ENCODE measurements around the gene PTGIR.

Gene PTGIR

DNA sequence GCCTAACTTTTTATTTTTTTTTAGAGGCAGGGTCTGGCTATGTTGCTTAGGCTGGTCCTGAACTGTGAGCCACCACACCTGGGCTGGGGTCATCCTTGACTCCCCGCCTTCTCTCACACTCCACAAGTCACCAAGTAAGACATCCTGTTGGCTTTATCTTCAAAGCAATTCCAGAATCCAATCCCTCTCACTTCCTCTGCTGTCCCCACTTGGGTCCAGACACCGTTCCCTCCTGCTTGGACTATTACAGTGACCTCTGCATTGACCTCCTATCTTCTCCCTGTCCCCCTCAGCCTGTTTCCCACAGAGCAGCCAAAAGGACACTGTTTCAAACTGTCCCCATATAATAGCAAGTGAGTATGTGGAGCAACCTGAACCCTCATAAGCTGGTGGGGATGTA, 15.8 kb upstream of the PTGIR start:
- no peak for FAIRE-seq
- TF ChIP-seq POLR2AphosphoS5 (IDR thresholded peaks at IDR 0.05; ENCODE audit: low read depth, low read length) = no peak
- no peak for TF ChIP-seq TAF1 (IDR thresholded peaks at IDR 0.05; ENCODE audit: low read depth, low read length)
- no peak for TF ChIP-seq SPI1 (IDR thresholded peaks at IDR 0.05; ENCODE audit: low read depth, low read length)
- TF ChIP-seq PAX5 (IDR thresholded peaks at IDR 0.05; ENCODE audit: insufficient read depth, low read length, severe bottlenecking) = no peak
- TF ChIP-seq POLR2A (IDR thresholded peaks at IDR 0.05; ENCODE audit: low read depth, low read length) = no peak
- no peak for TF ChIP-seq POU2F2 (IDR thresholded peaks at IDR 0.05; ENCODE audit: low read depth, low read length)
- no peak for DNase-seq (ENCODE audit: insufficient read length, low spot score)

- TF ChIP-seq SPI1 (IDR thresholded peaks at IDR 0.05; ENCODE audit: low read depth, low read length) (no peak), TAF1 (IDR thresholded peaks at IDR 0.05; ENCODE audit: low read depth, low read length) (no peak), POLR2AphosphoS5 (IDR thresholded peaks at IDR 0.05; ENCODE audit: low read depth, low read length) (no peak), POLR2A (IDR thresholded peaks at IDR 0.05; ENCODE audit: low read depth, low read length) (no peak), POU2F2 (IDR thresholded peaks at IDR 0.05; ENCODE audit: low read depth, low read length) (no peak)
- FAIRE-seq (peak; percentile 88), DNase-seq (ENCODE audit: insufficient read length, low spot score) (no peak)
Observed at GRCh38 chr19:46639358-46640182, 14.7 kb upstream of the PTGIR start.

- DNase-seq (ENCODE audit: insufficient read length, low spot score) (no peak), FAIRE-seq (peak; percentile 45)
- TF ChIP-seq PAX5 (IDR thresholded peaks at IDR 0.05; ENCODE audit: insufficient read depth, low read length, severe bottlenecking) (no peak), SPI1 (IDR thresholded peaks at IDR 0.05; ENCODE audit: low read depth, low read length) (no peak), POLR2AphosphoS5 (IDR thresholded peaks at IDR 0.05; ENCODE audit: low read depth, low read length) (no peak), TAF1 (IDR thresholded peaks at IDR 0.05; ENCODE audit: low read depth, low read length) (no peak), POU2F2 (IDR thresholded peaks at IDR 0.05; ENCODE audit: low read depth, low read length) (no peak), POLR2A (IDR thresholded peaks at IDR 0.05; ENCODE audit: low read depth, low read length) (no peak)
Observed at GRCh38 chr19:46637224-46637623, 12.3 kb upstream of the PTGIR start.

DNA sequence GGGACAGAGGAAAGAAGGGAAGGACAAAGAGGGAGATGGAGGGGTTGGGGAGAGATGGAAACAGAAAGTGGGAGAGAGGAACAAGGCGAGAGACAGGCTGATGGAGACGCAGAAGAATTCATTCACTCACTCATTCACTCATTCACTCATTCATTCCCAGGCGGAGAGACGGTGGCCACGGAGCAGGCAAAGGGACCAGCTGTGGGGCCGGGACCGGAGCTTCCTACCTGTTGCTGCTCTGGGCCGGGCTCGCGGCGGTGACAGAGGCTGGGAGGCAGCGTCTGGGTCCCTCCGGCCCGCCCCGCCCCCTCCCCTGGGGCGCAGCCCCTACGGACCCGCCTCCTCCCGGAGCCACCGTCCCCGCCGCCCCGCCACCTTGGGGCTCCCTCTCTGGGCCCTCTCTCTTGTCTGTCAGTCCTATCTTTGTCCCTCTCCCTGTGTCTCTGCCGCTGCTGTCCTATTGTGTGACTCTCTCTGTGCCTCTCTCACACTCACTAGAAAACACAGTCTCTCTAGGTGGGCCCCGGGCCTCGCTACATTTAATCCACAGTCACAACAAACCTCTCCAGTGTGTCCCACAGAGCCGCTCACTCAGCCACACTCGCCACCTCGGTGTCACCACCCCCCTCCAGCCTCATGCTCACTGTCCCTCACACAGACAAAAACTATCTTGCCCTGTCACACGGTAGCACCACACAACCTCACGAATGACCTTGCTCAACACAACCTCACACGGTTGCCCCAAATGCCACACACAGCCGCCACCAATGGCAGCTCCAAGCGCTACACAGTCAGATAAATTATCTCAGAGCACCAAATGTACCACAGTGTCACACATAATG, 11.3 kb upstream of the PTGIR start, which contains the start of gene GNG8:
Gene GNG8, minus strand, starts transcription at position 283 of the 842 bp plus-strand sequence. CDS start 1,520 bp downstream, outside the sequence.
- TF ChIP-seq POLR2A (IDR thresholded peaks at IDR 0.05; ENCODE audit: low read depth, low read length) (no peak), POLR2AphosphoS5 (IDR thresholded peaks at IDR 0.05; ENCODE audit: low read depth, low read length) (no peak), TAF1 (IDR thresholded peaks at IDR 0.05; ENCODE audit: low read depth, low read length) (no peak), PAX5 (IDR thresholded peaks at IDR 0.05; ENCODE audit: insufficient read depth, low read length, severe bottlenecking) (no peak), SPI1 (IDR thresholded peaks at IDR 0.05; ENCODE audit: low read depth, low read length) (no peak), POU2F2 (IDR thresholded peaks at IDR 0.05; ENCODE audit: low read depth, low read length) (no peak)
- FAIRE-seq = peak; percentile 20
- no peak for DNase-seq (ENCODE audit: insufficient read length, low spot score)

- FAIRE-seq (no peak), DNase-seq (ENCODE audit: insufficient read length, low spot score) (no peak)
- TF ChIP-seq POU2F2 (IDR thresholded peaks at IDR 0.05; ENCODE audit: low read depth, low read length) = no peak
- TF ChIP-seq POLR2AphosphoS5 (IDR thresholded peaks at IDR 0.05; ENCODE audit: low read depth, low read length) = no peak
- TF ChIP-seq TAF1 (IDR thresholded peaks at IDR 0.05; ENCODE audit: low read depth, low read length) = no peak
- TF ChIP-seq SPI1 (IDR thresholded peaks at IDR 0.05; ENCODE audit: low read depth, low read length) = no peak
- no peak for TF ChIP-seq PAX5 (IDR thresholded peaks at IDR 0.05; ENCODE audit: insufficient read depth, low read length, severe bottlenecking)
- TF ChIP-seq POLR2A (IDR thresholded peaks at IDR 0.05; ENCODE audit: low read depth, low read length) = no peak
Observed at GRCh38 chr19:46634656-46635218, 9.8 kb upstream of the PTGIR start.

DNA sequence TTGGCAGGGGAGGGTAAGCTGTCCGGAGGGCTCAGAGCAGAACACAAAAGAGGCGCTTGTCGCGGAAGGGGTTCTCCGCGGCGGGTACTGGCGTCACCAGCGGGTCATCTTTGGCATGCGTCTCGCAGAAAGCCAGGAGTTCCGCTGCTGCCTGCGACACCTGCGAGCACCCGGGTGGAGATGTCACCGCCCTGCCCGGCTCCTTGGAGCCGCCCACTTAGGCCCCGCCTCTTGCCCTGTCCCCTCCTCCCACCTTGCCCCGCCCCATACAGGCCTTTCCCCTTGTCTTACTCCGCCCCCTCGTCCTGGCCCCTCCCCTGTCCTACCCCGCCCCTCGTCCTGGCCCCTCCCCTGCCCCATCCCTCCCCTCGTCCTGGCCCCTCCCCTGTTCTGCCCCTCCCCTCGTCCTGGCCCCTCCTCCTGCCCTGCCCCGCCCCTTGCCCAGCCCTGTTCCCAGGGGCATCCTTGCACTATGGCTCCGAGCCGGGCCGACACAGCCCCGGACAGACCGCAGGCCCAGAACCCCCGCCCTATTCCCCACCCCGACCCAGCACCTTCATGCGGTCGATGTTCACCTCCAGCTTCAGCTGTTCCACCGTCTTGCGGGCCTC, 9.3 kb upstream of the PTGIR start:
- FAIRE-seq = peak; percentile 97
- DNase-seq (ENCODE audit: insufficient read length, low spot score) = peak; percentile 89
- TF ChIP-seq POU2F2 (IDR thresholded peaks at IDR 0.05; ENCODE audit: low read depth, low read length) (no peak), TAF1 (IDR thresholded peaks at IDR 0.05; ENCODE audit: low read depth, low read length) (no peak), SPI1 (IDR thresholded peaks at IDR 0.05; ENCODE audit: low read depth, low read length) (no peak), POLR2A (IDR thresholded peaks at IDR 0.05; ENCODE audit: low read depth, low read length) (no peak), POLR2AphosphoS5 (IDR thresholded peaks at IDR 0.05; ENCODE audit: low read depth, low read length) (no peak), PAX5 (IDR thresholded peaks at IDR 0.05; ENCODE audit: insufficient read depth, low read length, severe bottlenecking) (no peak)

GRCh38 chr19:46633130-46633529, 8.2 kb upstream of the PTGIR start:
- DNase-seq (ENCODE audit: insufficient read length, low spot score) (no peak), FAIRE-seq (no peak)
- no peak for TF ChIP-seq POLR2AphosphoS5 (IDR thresholded peaks at IDR 0.05; ENCODE audit: low read depth, low read length)
- no peak for TF ChIP-seq POLR2A (IDR thresholded peaks at IDR 0.05; ENCODE audit: low read depth, low read length)
- TF ChIP-seq POU2F2 (IDR thresholded peaks at IDR 0.05; ENCODE audit: low read depth, low read length) = no peak
- TF ChIP-seq TAF1 (IDR thresholded peaks at IDR 0.05; ENCODE audit: low read depth, low read length) = no peak
- no peak for TF ChIP-seq SPI1 (IDR thresholded peaks at IDR 0.05; ENCODE audit: low read depth, low read length)
- no peak for TF ChIP-seq PAX5 (IDR thresholded peaks at IDR 0.05; ENCODE audit: insufficient read depth, low read length, severe bottlenecking)

- TF ChIP-seq PAX5 (IDR thresholded peaks at IDR 0.05; ENCODE audit: insufficient read depth, low read length, severe bottlenecking) = no peak
- TF ChIP-seq POLR2AphosphoS5 (IDR thresholded peaks at IDR 0.05; ENCODE audit: low read depth, low read length) = no peak
- TF ChIP-seq SPI1 (IDR thresholded peaks at IDR 0.05; ENCODE audit: low read depth, low read length) = no peak
- TF ChIP-seq POLR2A (IDR thresholded peaks at IDR 0.05; ENCODE audit: low read depth, low read length) = no peak
- TF ChIP-seq POU2F2 (IDR thresholded peaks at IDR 0.05; ENCODE audit: low read depth, low read length) = no peak
- TF ChIP-seq TAF1 (IDR thresholded peaks at IDR 0.05; ENCODE audit: low read depth, low read length) = no peak
- FAIRE-seq (no peak), DNase-seq (ENCODE audit: insufficient read length, low spot score) (no peak)
Observed at GRCh38 chr19:46631481-46631880, 6.6 kb upstream of the PTGIR start.

All from GM12891 (cell line).